HEK293 (cell line): ENCODE data around the gene RGS6.

ENCODE experiments used
- MZF1 ChIP-seq: fragments of 450-650 bp; formaldehyde crosslinking; IDR thresholded peaks from 2 replicates; pipeline ENCODE4 v1.5.1; 2017; ENCODE audit warnings: missing biosample characterization, missing genetic modification characterization, borderline replicate concordance
- YY1 ChIP-seq: fragments of 450-650 bp; formaldehyde crosslinking; IDR thresholded peaks from 2 replicates; pipeline ENCODE4 v1.5.1; 2018; ENCODE audit warnings: missing biosample characterization, missing genetic modification characterization
- ZNF146 ChIP-seq: fragments of 450-650 bp; formaldehyde crosslinking; IDR thresholded peaks from 2 replicates; pipeline ENCODE4 v1.5.1; 2016; ENCODE audit warnings: missing biosample characterization, missing genetic modification characterization
- ZNF155 ChIP-seq: fragments of 450-650 bp; formaldehyde crosslinking; IDR thresholded peaks from 2 replicates; pipeline ENCODE4 v1.5.1; 2016; ENCODE audit warnings: missing biosample characterization, missing genetic modification characterization
- ZNF274 ChIP-seq, 2 experiments: fragments of 200-500 bp in 1 of 2; fragments of 450-650 bp in 1 of 2; sonication (Bioruptor generic) in 1 of 2; formaldehyde crosslinking in 1 of 2; IDR thresholded peaks; 2 replicates each; pipeline versions ENCODE4 v1.5.1 to v1.6.1; 2014 to 2016; ENCODE audit warnings: borderline replicate concordance in 1 of 2, inconsistent platforms in 1 of 2, low read length in 1 of 2, missing biosample characterization in 1 of 2, missing genetic modification characterization in 1 of 2
- ZNF621 ChIP-seq: fragments of 450-650 bp; formaldehyde crosslinking; IDR thresholded peaks from 2 replicates; pipeline ENCODE4 v1.5.1; 2017; ENCODE audit warnings: missing biosample characterization, missing genetic modification characterization
- ZNF777 ChIP-seq: fragments of 450-650 bp; formaldehyde crosslinking; IDR thresholded peaks from 2 replicates; pipeline ENCODE4 v1.5.1; 2017; ENCODE audit warnings: missing biosample characterization, missing genetic modification characterization, borderline replicate concordance
- ZNF792 ChIP-seq: fragments of 450-650 bp; formaldehyde crosslinking; IDR thresholded peaks from 2 replicates; pipeline ENCODE4 v1.5.1; 2016; ENCODE audit warnings: missing biosample characterization, missing genetic modification characterization
- TF ChIP-seq, protein P1 (sequence below): fragments of 450-650 bp; formaldehyde crosslinking; IDR thresholded peaks from 2 replicates; pipeline ENCODE4 v1.5.1; 2017; ENCODE audit warnings: missing biosample characterization, missing genetic modification characterization
- TF ChIP-seq, protein P2 (sequence below): fragments of 450-650 bp; formaldehyde crosslinking; IDR thresholded peaks from 2 replicates; pipeline ENCODE4 v1.5.1; 2016; ENCODE audit warnings: missing biosample characterization, missing genetic modification characterization

DNA sequence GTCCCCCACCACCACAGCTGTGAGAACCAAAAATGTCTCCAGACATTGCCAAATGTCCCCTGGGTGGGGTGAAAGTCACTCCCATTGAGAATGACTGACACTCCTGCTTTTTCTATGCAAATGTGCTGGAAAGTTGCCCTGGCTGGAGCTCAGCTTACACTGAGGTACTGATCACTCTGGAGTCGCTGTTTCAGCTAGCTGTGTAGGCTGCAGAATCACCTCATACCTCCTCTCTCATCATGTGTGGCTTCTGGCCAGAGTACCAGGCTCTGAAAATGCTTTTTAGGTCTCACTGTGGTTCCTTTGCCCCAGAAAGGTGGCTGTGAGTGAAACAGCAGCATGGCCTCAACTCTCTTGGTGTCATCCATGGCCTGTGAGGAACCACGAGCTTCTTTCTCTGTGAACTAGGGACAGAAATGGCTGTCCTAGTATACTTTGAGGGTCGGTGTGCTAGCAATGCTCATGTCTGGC, 547.3 kb downstream of the RGS6 start:
- TF ChIP-seq YY1: no peak
- no peak for TF ChIP-seq ZNF621 (tag by site-specific recombination)
- TF ChIP-seq, protein P1, sequence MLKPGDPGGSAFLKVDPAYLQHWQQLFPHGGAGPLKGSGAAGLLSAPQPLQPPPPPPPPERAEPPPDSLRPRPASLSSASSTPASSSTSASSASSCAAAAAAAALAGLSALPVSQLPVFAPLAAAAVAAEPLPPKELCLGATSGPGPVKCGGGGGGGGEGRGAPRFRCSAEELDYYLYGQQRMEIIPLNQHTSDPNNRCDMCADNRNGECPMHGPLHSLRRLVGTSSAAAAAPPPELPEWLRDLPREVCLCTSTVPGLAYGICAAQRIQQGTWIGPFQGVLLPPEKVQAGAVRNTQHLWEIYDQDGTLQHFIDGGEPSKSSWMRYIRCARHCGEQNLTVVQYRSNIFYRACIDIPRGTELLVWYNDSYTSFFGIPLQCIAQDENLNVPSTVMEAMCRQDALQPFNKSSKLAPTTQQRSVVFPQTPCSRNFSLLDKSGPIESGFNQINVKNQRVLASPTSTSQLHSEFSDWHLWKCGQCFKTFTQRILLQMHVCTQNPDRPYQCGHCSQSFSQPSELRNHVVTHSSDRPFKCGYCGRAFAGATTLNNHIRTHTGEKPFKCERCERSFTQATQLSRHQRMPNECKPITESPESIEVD (tag by site-specific recombination): no peak
- TF ChIP-seq ZNF777: no peak
- TF ChIP-seq, protein P2, sequence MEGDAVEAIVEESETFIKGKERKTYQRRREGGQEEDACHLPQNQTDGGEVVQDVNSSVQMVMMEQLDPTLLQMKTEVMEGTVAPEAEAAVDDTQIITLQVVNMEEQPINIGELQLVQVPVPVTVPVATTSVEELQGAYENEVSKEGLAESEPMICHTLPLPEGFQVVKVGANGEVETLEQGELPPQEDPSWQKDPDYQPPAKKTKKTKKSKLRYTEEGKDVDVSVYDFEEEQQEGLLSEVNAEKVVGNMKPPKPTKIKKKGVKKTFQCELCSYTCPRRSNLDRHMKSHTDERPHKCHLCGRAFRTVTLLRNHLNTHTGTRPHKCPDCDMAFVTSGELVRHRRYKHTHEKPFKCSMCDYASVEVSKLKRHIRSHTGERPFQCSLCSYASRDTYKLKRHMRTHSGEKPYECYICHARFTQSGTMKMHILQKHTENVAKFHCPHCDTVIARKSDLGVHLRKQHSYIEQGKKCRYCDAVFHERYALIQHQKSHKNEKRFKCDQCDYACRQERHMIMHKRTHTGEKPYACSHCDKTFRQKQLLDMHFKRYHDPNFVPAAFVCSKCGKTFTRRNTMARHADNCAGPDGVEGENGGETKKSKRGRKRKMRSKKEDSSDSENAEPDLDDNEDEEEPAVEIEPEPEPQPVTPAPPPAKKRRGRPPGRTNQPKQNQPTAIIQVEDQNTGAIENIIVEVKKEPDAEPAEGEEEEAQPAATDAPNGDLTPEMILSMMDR (tag by site-specific recombination): no peak
- TF ChIP-seq ZNF274 (IDR thresholded peaks at IDR 0.05; ENCODE audit: low read length): no peak
- TF ChIP-seq ZNF274 (tag by site-specific recombination; IDR thresholded peaks at IDR 0.05; ENCODE audit: borderline replicate concordance): no peak
- no peak for TF ChIP-seq ZNF146 (tag by site-specific recombination)
- TF ChIP-seq ZNF792 (tag by site-specific recombination): no peak
- no peak for TF ChIP-seq ZNF155 (tag by site-specific recombination)
- no peak for TF ChIP-seq MZF1 (tag by site-specific recombination)
